ENCODE data around the gene NOL3. TPM values are rescaled to one million over a fixed set of nuclear protein-coding genes. Genes with fewer than 3 reads are reported as not detected.

The NOL3 gene
- total and polyA plus RNA-seq, 2 donors = 2.3 to 28.2 TPM

- peaks cover 54 to 96% of the 10 kb centered on the region in 2 donors for H3K27me3 ChIP-seq (ENCODE audit: control insufficient read depth in 2 of 2, insufficient read depth in 1 of 2, low read length in 1 of 2)
Measured at GRCh38 chr16:67158637-67159600, 11.4 kb upstream of the NOL3 start.

GRCh38 chr16:67161595-67162058, 8.7 kb upstream of the NOL3 start:
- Histone ChIP-seq H3K4me3 (ENCODE audit: low read length in 2 of 2) (no peak overlapping the region), H3K4me1 (ENCODE audit: control insufficient read depth in 2 of 2, insufficient read depth in 2 of 2, low read length in 2 of 2) (peaks cover 19 to 57% of the 10 kb centered on the region in 2 donors), H3K27me3 (ENCODE audit: control insufficient read depth in 2 of 2, insufficient read depth in 1 of 2, low read length in 1 of 2) (peaks cover 63 to 96% of the 10 kb centered on the region in 2 donors), H3K36me3 (ENCODE audit: control insufficient read depth in 2 of 2, insufficient read depth in 2 of 2, low read length in 1 of 2) (peaks cover 0 to 3% of the 10 kb centered on the region in 2 donors), H3K9me3 (ENCODE audit: control insufficient read depth in 2 of 2, insufficient read depth in 1 of 2, low read length in 1 of 2) (peaks cover 0 to 21% of the 10 kb centered on the region in 2 donors), H3K27ac (ENCODE audit: low read depth in 1 of 2, low read length in 1 of 2) (no peak overlapping the region)
- DNase-seq (ENCODE audit: low read depth in 6 of 9, low spot score in 9 of 9) = no peak
- WGBS = 60% methylated on average over 25 of the region's 25 CpGs

More at GRCh38 chr16:67158637-67159600, 11.4 kb upstream of the NOL3 start:
- 11% methylated on average over 34 of the region's 34 CpGs for WGBS
- Histone ChIP-seq H3K9me3 (ENCODE audit: control insufficient read depth in 2 of 2, insufficient read depth in 1 of 2, low read length in 1 of 2) (peaks cover 0 to 16% of the 10 kb centered on the region in 2 donors), H3K4me1 (ENCODE audit: control insufficient read depth in 2 of 2, insufficient read depth in 2 of 2, low read length in 2 of 2) (peaks cover 23 to 59% of the 10 kb centered on the region in 2 donors), H3K4me3 (ENCODE audit: low read length in 2 of 2) (peak overlapping the region; percentile 61 to 79), H3K36me3 (ENCODE audit: control insufficient read depth in 2 of 2, insufficient read depth in 2 of 2, low read length in 1 of 2) (peaks cover 0 to 3% of the 10 kb centered on the region in 2 donors), H3K27ac (ENCODE audit: low read depth in 1 of 2, low read length in 1 of 2) (peak overlapping the region; percentile 79 to 86)
- DNase-seq (ENCODE audit: low read depth in 6 of 9, low spot score in 9 of 9) = peak in 3 of 9 donors; percentile 43 to 77 (median 51)

- Histone ChIP-seq H3K27me3 (ENCODE audit: control insufficient read depth in 2 of 2, insufficient read depth in 1 of 2, low read length in 1 of 2) (peaks cover 70 to 96% of the 10 kb centered on the region in 2 donors), H3K27ac (ENCODE audit: low read depth in 1 of 2, low read length in 1 of 2) (no peak overlapping the region), H3K4me1 (ENCODE audit: control insufficient read depth in 2 of 2, insufficient read depth in 2 of 2, low read length in 2 of 2) (peaks cover 19 to 57% of the 10 kb centered on the region in 2 donors), H3K9me3 (ENCODE audit: control insufficient read depth in 2 of 2, insufficient read depth in 1 of 2, low read length in 1 of 2) (peaks cover 0 to 25% of the 10 kb centered on the region in 2 donors), H3K36me3 (ENCODE audit: control insufficient read depth in 2 of 2, insufficient read depth in 2 of 2, low read length in 1 of 2) (peaks cover 0 to 3% of the 10 kb centered on the region in 2 donors), H3K4me3 (ENCODE audit: low read length in 2 of 2) (peak overlapping the region in 1 of 2 donors; percentile 10)
- no peak for DNase-seq (ENCODE audit: low read depth in 6 of 9, low spot score in 9 of 9)
- WGBS = 10% methylated on average over 44 of the region's 44 CpGs
Measured at GRCh38 chr16:67162506-67163163, 7.7 kb upstream of the NOL3 start.

GRCh38 chr16:67163164-67163998, 7.0 kb upstream of the NOL3 start:
- H3K9me3 ChIP-seq (ENCODE audit: control insufficient read depth in 2 of 2, insufficient read depth in 1 of 2, low read length in 1 of 2) = peaks cover 0 to 25% of the 10 kb centered on the region in 2 donors
- peaks cover 77 to 97% of the 10 kb centered on the region in 2 donors for H3K27me3 ChIP-seq (ENCODE audit: control insufficient read depth in 2 of 2, insufficient read depth in 1 of 2, low read length in 1 of 2)
- no peak overlapping the region for H3K27ac ChIP-seq (ENCODE audit: low read depth in 1 of 2, low read length in 1 of 2)
- 2% methylated on average over 99 of the region's 99 CpGs for WGBS
- H3K4me1 ChIP-seq (ENCODE audit: control insufficient read depth in 2 of 2, insufficient read depth in 2 of 2, low read length in 2 of 2) = peaks cover 17 to 52% of the 10 kb centered on the region in 2 donors
- peaks cover 0 to 3% of the 10 kb centered on the region in 2 donors for H3K36me3 ChIP-seq (ENCODE audit: control insufficient read depth in 2 of 2, insufficient read depth in 2 of 2, low read length in 1 of 2)
- no peak for DNase-seq (ENCODE audit: low read depth in 6 of 9, low spot score in 9 of 9)
- peak overlapping the region in 1 of 2 donors; percentile 10 for H3K4me3 ChIP-seq (ENCODE audit: low read length in 2 of 2)

GRCh38 chr16:67163999-67164558, 6.3 kb upstream of the NOL3 start:
- 2% methylated on average over 34 of the region's 34 CpGs for WGBS
- Histone ChIP-seq H3K27me3 (ENCODE audit: control insufficient read depth in 2 of 2, insufficient read depth in 1 of 2, low read length in 1 of 2) (peaks cover 84 to 99% of the 10 kb centered on the region in 2 donors), H3K9me3 (ENCODE audit: control insufficient read depth in 2 of 2, insufficient read depth in 1 of 2, low read length in 1 of 2) (peaks cover 0 to 25% of the 10 kb centered on the region in 2 donors), H3K27ac (ENCODE audit: low read depth in 1 of 2, low read length in 1 of 2) (no peak overlapping the region), H3K4me3 (ENCODE audit: low read length in 2 of 2) (no peak overlapping the region), H3K4me1 (ENCODE audit: control insufficient read depth in 2 of 2, insufficient read depth in 2 of 2, low read length in 2 of 2) (peaks cover 10 to 45% of the 10 kb centered on the region in 2 donors), H3K36me3 (ENCODE audit: control insufficient read depth in 2 of 2, insufficient read depth in 2 of 2, low read length in 1 of 2) (peaks cover 0 to 3% of the 10 kb centered on the region in 2 donors)
- DNase-seq (ENCODE audit: low read depth in 6 of 9, low spot score in 9 of 9) = no peak

GRCh38 chr16:67164599-67165061, 5.7 kb upstream of the NOL3 start, which contains the start of gene HSF4:
Gene HSF4 (plus strand): TSS chr16:67164745. CDS start chr16:67164812, 67 bp downstream.
- peaks cover 0 to 25% of the 10 kb centered on the region in 2 donors for H3K9me3 ChIP-seq (ENCODE audit: control insufficient read depth in 2 of 2, insufficient read depth in 1 of 2, low read length in 1 of 2)
- peaks cover 89 to 99% of the 10 kb centered on the region in 2 donors for H3K27me3 ChIP-seq (ENCODE audit: control insufficient read depth in 2 of 2, insufficient read depth in 1 of 2, low read length in 1 of 2)
- peaks cover 0 to 3% of the 10 kb centered on the region in 2 donors for H3K36me3 ChIP-seq (ENCODE audit: control insufficient read depth in 2 of 2, insufficient read depth in 2 of 2, low read length in 1 of 2)
- 3% methylated on average over 41 of the region's 41 CpGs for WGBS
- peaks cover 8 to 41% of the 10 kb centered on the region in 2 donors for H3K4me1 ChIP-seq (ENCODE audit: control insufficient read depth in 2 of 2, insufficient read depth in 2 of 2, low read length in 2 of 2)
- no peak within 1 kb of the TSS for H3K4me3 ChIP-seq (ENCODE audit: low read length in 2 of 2)
- H3K27ac ChIP-seq (ENCODE audit: low read depth in 1 of 2, low read length in 1 of 2) = no peak within 1 kb of the TSS
- DNase-seq (ENCODE audit: low read depth in 6 of 9, low spot score in 9 of 9) = no peak

GRCh38 chr16:67165121-67166078, 4.9 kb upstream of the NOL3 start:
- no peak for DNase-seq (ENCODE audit: low read depth in 6 of 9, low spot score in 9 of 9)
- peaks cover 0 to 25% of the 10 kb centered on the region in 2 donors for H3K9me3 ChIP-seq (ENCODE audit: control insufficient read depth in 2 of 2, insufficient read depth in 1 of 2, low read length in 1 of 2)
- WGBS = 8% methylated on average over 85 of the region's 85 CpGs
- H3K36me3 ChIP-seq (ENCODE audit: control insufficient read depth in 2 of 2, insufficient read depth in 2 of 2, low read length in 1 of 2) = peaks cover 0 to 3% of the 10 kb centered on the region in 2 donors
- peaks cover 97 to 100% of the 10 kb centered on the region in 2 donors for H3K27me3 ChIP-seq (ENCODE audit: control insufficient read depth in 2 of 2, insufficient read depth in 1 of 2, low read length in 1 of 2)
- H3K4me3 ChIP-seq (ENCODE audit: low read length in 2 of 2) = no peak overlapping the region
- no peak overlapping the region for H3K27ac ChIP-seq (ENCODE audit: low read depth in 1 of 2, low read length in 1 of 2)
- peaks cover 11 to 41% of the 10 kb centered on the region in 2 donors for H3K4me1 ChIP-seq (ENCODE audit: control insufficient read depth in 2 of 2, insufficient read depth in 2 of 2, low read length in 2 of 2)
